ENCODE data around the gene BTBD9.

The BTBD9 gene

DNA sequence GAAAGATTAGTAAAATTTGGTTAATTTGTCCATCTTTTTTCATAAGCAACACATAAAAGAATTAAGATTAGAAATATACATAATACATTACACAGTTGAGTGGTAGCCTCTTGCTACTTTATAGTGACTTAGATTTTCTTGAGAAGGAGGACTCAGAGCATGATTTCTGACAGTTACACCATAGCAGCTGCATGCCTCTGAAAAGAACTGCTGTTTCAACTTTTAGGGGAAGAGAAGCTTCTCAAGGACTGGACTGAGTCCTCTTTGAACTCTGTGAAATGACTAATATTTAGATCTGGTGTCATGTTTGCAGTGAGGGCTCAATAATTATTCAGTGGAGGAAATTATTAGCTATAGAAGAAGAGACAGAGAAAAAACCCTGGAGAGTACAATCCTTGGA, 272.5 kb downstream of the BTBD9 start:
- H3K9ac ChIP-seq (ENCODE audit: low read length): no peak overlapping the region
- no peaks in the 10 kb centered on the region for H3K9me3 ChIP-seq (ENCODE audit: control insufficient read depth, low read depth, low read length)
- H3K4me3 ChIP-seq (ENCODE audit: low read length): no peak overlapping the region
- no peaks in the 10 kb centered on the region for H3K27me3 ChIP-seq (ENCODE audit: control insufficient read depth, insufficient read depth, low read length)
- no peaks in the 10 kb centered on the region for H3K4me1 ChIP-seq (ENCODE audit: control insufficient read depth, low read depth, low read length)
- H3K36me3 ChIP-seq (ENCODE audit: control insufficient read depth, low read depth, low read length): no peaks in the 10 kb centered on the region
- no peak overlapping the region for H3K27ac ChIP-seq (ENCODE audit: low read length)

DNA sequence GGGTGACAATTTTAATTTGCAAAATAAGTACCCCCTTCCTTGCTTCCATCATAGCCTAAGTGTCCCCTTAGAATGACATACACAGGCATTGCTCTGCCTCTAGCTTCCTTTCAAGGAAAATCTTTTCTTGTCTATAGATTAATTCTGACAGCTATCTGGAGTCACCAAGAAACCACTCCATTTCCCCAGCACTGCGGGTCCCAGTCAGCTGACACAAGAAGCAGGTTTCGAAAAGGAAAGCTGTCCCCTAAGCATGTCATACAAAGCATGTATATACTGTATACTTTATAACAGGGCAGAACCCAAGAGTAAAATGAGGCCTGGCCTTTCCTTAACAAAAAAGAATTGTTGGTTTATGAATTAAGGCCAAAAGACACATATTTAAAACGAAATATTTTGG, 273.5 kb downstream of the BTBD9 start:
- Histone ChIP-seq H3K4me1 (ENCODE audit: control insufficient read depth, low read depth, low read length) (no peaks in the 10 kb centered on the region), H3K4me3 (ENCODE audit: low read length) (no peak overlapping the region), H3K9me3 (ENCODE audit: control insufficient read depth, low read depth, low read length) (no peaks in the 10 kb centered on the region), H3K36me3 (ENCODE audit: control insufficient read depth, low read depth, low read length) (no peaks in the 10 kb centered on the region), H3K27ac (ENCODE audit: low read length) (no peak overlapping the region), H3K27me3 (ENCODE audit: control insufficient read depth, insufficient read depth, low read length) (no peaks in the 10 kb centered on the region), H3K9ac (ENCODE audit: low read length) (no peak overlapping the region)

DNA sequence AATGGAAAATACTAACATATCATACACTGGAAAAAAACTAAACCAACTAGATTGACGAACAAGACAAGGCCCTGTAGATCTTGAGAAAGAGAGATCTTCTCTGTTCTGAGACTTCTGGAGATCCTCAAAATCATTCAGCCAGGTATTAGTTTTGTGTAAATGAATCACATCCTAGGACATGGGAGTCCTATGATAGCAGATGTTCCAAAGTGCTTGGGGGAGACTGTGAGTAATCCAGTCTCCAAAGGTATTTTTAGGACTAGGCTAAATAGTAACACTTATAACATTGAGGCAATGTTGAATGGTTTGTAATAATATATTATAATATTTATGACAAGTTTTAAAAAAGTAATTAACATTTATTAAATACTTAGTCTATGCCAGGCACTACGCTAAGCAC, 275.0 kb downstream of the BTBD9 start:
- Histone ChIP-seq H3K4me1 (ENCODE audit: control insufficient read depth, low read depth, low read length) (no peaks in the 10 kb centered on the region), H3K9me3 (ENCODE audit: control insufficient read depth, low read depth, low read length) (no peaks in the 10 kb centered on the region), H3K36me3 (ENCODE audit: control insufficient read depth, low read depth, low read length) (no peaks in the 10 kb centered on the region), H3K9ac (ENCODE audit: low read length) (no peak overlapping the region), H3K27me3 (ENCODE audit: control insufficient read depth, insufficient read depth, low read length) (no peaks in the 10 kb centered on the region), H3K4me3 (ENCODE audit: low read length) (no peak overlapping the region), H3K27ac (ENCODE audit: low read length) (no peak overlapping the region)

- H3K36me3 ChIP-seq (ENCODE audit: control insufficient read depth, low read depth, low read length): no peaks in the 10 kb centered on the region
- no peak overlapping the region for H3K27ac ChIP-seq (ENCODE audit: low read length)
- no peaks in the 10 kb centered on the region for H3K4me1 ChIP-seq (ENCODE audit: control insufficient read depth, low read depth, low read length)
- H3K27me3 ChIP-seq (ENCODE audit: control insufficient read depth, insufficient read depth, low read length): no peaks in the 10 kb centered on the region
- H3K4me3 ChIP-seq (ENCODE audit: low read length): no peak overlapping the region
- no peaks in the 10 kb centered on the region for H3K9me3 ChIP-seq (ENCODE audit: control insufficient read depth, low read depth, low read length)
- no peak overlapping the region for H3K9ac ChIP-seq (ENCODE audit: low read length)
Measured at GRCh38 chr6:38364127-38364526, 275.6 kb downstream of the BTBD9 start.

DNA sequence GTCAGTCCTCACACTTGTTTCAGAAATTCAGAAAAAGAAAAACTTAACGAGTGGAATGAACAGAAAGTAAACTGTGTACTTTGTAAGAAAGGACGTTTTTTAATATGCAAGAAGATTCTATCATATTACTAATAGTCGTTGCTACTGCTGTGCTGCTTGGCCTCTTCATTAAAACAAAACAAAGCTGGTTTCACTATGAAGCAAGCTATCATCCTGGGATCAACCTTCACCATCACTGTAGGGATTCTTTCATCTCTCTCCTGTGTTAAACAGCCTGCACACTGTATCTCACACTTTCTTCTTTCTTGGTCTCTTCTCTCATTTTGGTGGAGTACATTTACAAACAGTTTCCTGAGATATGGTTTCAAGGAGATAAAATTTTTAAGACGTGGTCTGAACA, 284.2 kb downstream of the BTBD9 start:
- H3K9me3 ChIP-seq (ENCODE audit: control insufficient read depth, low read depth, low read length): no peaks in the 10 kb centered on the region
- no peak overlapping the region for H3K9ac ChIP-seq (ENCODE audit: low read length)
- H3K27ac ChIP-seq (ENCODE audit: low read length): no peak overlapping the region
- H3K27me3 ChIP-seq (ENCODE audit: control insufficient read depth, insufficient read depth, low read length): no peaks in the 10 kb centered on the region
- no peak overlapping the region for H3K4me3 ChIP-seq (ENCODE audit: low read length)
- no peaks in the 10 kb centered on the region for H3K36me3 ChIP-seq (ENCODE audit: control insufficient read depth, low read depth, low read length)
- H3K4me1 ChIP-seq (ENCODE audit: control insufficient read depth, low read depth, low read length): peaks cover 5% of the 10 kb centered on the region

- H3K4me1 ChIP-seq (ENCODE audit: control insufficient read depth, low read depth, low read length): peaks cover 5% of the 10 kb centered on the region
- no peaks in the 10 kb centered on the region for H3K27me3 ChIP-seq (ENCODE audit: control insufficient read depth, insufficient read depth, low read length)
- H3K36me3 ChIP-seq (ENCODE audit: control insufficient read depth, low read depth, low read length): no peaks in the 10 kb centered on the region
- no peaks in the 10 kb centered on the region for H3K9me3 ChIP-seq (ENCODE audit: control insufficient read depth, low read depth, low read length)
- no peak overlapping the region for H3K4me3 ChIP-seq (ENCODE audit: low read length)
- no peak overlapping the region for H3K27ac ChIP-seq (ENCODE audit: low read length)
- H3K9ac ChIP-seq (ENCODE audit: low read length): no peak overlapping the region
Measured at GRCh38 chr6:38354905-38355304, 284.8 kb downstream of the BTBD9 start.

DNA sequence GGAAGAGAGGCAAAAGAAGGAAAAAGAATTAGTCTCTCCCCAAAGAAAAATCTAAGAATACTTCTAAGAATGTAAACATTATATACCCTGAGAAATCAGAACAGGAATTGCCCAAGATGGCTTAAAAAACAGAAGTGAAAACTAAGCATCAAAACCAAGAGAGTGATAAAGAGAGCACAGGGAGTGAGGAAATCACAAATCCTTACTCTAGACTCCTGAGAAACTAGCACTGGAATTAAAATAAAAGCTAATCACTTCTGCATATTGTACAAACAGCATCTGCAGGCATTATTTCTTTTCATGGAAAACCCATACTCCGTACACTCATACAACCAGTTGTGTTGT, 285.7 kb downstream of the BTBD9 start:
- Histone ChIP-seq H3K9me3 (ENCODE audit: control insufficient read depth, low read depth, low read length) (no peaks in the 10 kb centered on the region), H3K36me3 (ENCODE audit: control insufficient read depth, low read depth, low read length) (no peaks in the 10 kb centered on the region), H3K9ac (ENCODE audit: low read length) (no peak overlapping the region), H3K4me1 (ENCODE audit: control insufficient read depth, low read depth, low read length) (peaks cover 9% of the 10 kb centered on the region), H3K4me3 (ENCODE audit: low read length) (no peak overlapping the region), H3K27ac (ENCODE audit: low read length) (no peak overlapping the region), H3K27me3 (ENCODE audit: control insufficient read depth, insufficient read depth, low read length) (no peaks in the 10 kb centered on the region)

DNA sequence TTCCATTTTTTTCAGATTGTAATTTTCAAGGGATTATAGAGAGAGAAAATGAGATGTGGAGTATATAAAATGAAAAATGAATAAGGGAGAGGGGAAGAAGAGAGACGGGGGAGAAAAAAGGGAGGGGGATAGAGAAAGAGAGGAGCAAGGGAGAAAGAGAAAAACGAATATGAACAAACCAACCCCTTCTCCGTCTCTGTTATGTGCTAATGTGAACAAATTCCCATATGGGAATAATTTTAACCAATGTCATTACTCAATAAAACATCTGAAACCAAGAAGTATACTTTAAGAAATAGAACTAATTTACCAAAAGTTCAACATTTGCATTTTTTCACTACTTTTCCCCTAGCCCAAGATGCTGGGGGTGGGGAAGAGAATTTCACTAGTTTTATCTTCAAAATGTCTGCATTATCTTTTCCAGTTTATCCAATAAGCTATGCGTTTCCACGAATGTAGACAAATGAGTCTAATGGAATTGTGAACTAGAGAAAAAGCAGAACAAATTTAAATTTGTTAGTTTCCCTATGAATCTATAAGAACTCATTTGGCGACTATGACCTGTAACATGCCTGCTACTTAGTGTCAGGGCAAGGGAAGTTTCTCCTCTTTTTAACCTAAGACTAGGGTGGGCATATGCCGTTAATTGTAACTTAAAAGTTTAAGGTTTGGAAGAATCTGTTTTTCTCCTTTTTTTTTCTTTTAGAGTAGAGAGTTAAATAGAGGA, 286.3 kb downstream of the BTBD9 start:
- H3K36me3 ChIP-seq (ENCODE audit: control insufficient read depth, low read depth, low read length): no peaks in the 10 kb centered on the region
- no peak overlapping the region for H3K9ac ChIP-seq (ENCODE audit: low read length)
- peaks cover 9% of the 10 kb centered on the region for H3K4me1 ChIP-seq (ENCODE audit: control insufficient read depth, low read depth, low read length)
- H3K27ac ChIP-seq (ENCODE audit: low read length): no peak overlapping the region
- H3K4me3 ChIP-seq (ENCODE audit: low read length): no peak overlapping the region
- no peaks in the 10 kb centered on the region for H3K9me3 ChIP-seq (ENCODE audit: control insufficient read depth, low read depth, low read length)
- H3K27me3 ChIP-seq (ENCODE audit: control insufficient read depth, insufficient read depth, low read length): no peaks in the 10 kb centered on the region

GRCh38 chr6:38352636-38353035, 287.1 kb downstream of the BTBD9 start:
- no peaks in the 10 kb centered on the region for H3K36me3 ChIP-seq (ENCODE audit: control insufficient read depth, low read depth, low read length)
- no peak overlapping the region for H3K4me3 ChIP-seq (ENCODE audit: low read length)
- no peaks in the 10 kb centered on the region for H3K9me3 ChIP-seq (ENCODE audit: control insufficient read depth, low read depth, low read length)
- H3K9ac ChIP-seq (ENCODE audit: low read length): no peak overlapping the region
- peaks cover 9% of the 10 kb centered on the region for H3K4me1 ChIP-seq (ENCODE audit: control insufficient read depth, low read depth, low read length)
- H3K27me3 ChIP-seq (ENCODE audit: control insufficient read depth, insufficient read depth, low read length): no peaks in the 10 kb centered on the region
- no peak overlapping the region for H3K27ac ChIP-seq (ENCODE audit: low read length)

- H3K27me3 ChIP-seq (ENCODE audit: control insufficient read depth, insufficient read depth, low read length): no peaks in the 10 kb centered on the region
- no peak overlapping the region for H3K27ac ChIP-seq (ENCODE audit: low read length)
- H3K4me3 ChIP-seq (ENCODE audit: low read length): no peak overlapping the region
- H3K4me1 ChIP-seq (ENCODE audit: control insufficient read depth, low read depth, low read length): peaks cover 14% of the 10 kb centered on the region
- peak overlapping the region; percentile 7 for H3K9ac ChIP-seq (ENCODE audit: low read length)
- H3K9me3 ChIP-seq (ENCODE audit: control insufficient read depth, low read depth, low read length): no peaks in the 10 kb centered on the region
- H3K36me3 ChIP-seq (ENCODE audit: control insufficient read depth, low read depth, low read length): no peaks in the 10 kb centered on the region
Measured at GRCh38 chr6:38350942-38351341, 288.8 kb downstream of the BTBD9 start.

DNA sequence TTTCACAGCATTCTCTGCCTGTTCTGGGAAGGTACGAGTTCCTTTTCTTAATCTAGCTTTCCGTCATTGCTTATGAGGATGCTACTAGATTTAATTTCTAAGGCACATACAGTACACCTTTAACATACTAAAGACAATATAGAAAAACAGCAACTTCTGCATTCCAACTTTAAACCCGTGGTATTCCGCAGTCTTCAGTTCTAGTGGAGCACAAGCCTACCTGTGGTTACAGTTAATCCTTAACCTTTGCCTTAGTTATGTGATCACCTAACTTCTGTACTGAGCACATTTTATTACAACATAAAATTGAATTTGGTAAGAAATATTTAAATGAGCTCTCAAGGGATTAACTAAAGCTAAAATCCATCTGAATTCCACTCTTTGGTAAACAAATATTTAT, 289.5 kb downstream of the BTBD9 start:
- no peaks in the 10 kb centered on the region for H3K9me3 ChIP-seq (ENCODE audit: control insufficient read depth, low read depth, low read length)
- no peaks in the 10 kb centered on the region for H3K27me3 ChIP-seq (ENCODE audit: control insufficient read depth, insufficient read depth, low read length)
- H3K36me3 ChIP-seq (ENCODE audit: control insufficient read depth, low read depth, low read length): no peaks in the 10 kb centered on the region
- no peak overlapping the region for H3K9ac ChIP-seq (ENCODE audit: low read length)
- peaks cover 14% of the 10 kb centered on the region for H3K4me1 ChIP-seq (ENCODE audit: control insufficient read depth, low read depth, low read length)
- H3K27ac ChIP-seq (ENCODE audit: low read length): no peak overlapping the region
- no peak overlapping the region for H3K4me3 ChIP-seq (ENCODE audit: low read length)

GRCh38 chr6:38349795-38350194, 289.9 kb downstream of the BTBD9 start:
- H3K9me3 ChIP-seq (ENCODE audit: control insufficient read depth, low read depth, low read length): no peaks in the 10 kb centered on the region
- peaks cover 14% of the 10 kb centered on the region for H3K4me1 ChIP-seq (ENCODE audit: control insufficient read depth, low read depth, low read length)
- H3K36me3 ChIP-seq (ENCODE audit: control insufficient read depth, low read depth, low read length): no peaks in the 10 kb centered on the region
- H3K27me3 ChIP-seq (ENCODE audit: control insufficient read depth, insufficient read depth, low read length): no peaks in the 10 kb centered on the region
- H3K4me3 ChIP-seq (ENCODE audit: low read length): no peak overlapping the region
- no peak overlapping the region for H3K27ac ChIP-seq (ENCODE audit: low read length)
- no peak overlapping the region for H3K9ac ChIP-seq (ENCODE audit: low read length)
